Stimulated activated CD4-positive, alpha-beta T cell treated with anti-CD3 and anti-CD28 coated beads, TNF-alpha, amount 100 ng/mL, for 1 hour (primary cell): ENCODE measurements around the gene INPP4A.
A peak's percentile ranks its signal among the peaks of the same experiment; 100 is the strongest.

Experiments
- DNase-seq, 3 donors: peaks; one replicate each; pipeline ENCODE4 v3.0.0-alpha.2; 2020; ENCODE audit warnings: low read depth in 3 of 3, low spot score in 1 of 3

The INPP4A gene

DNA sequence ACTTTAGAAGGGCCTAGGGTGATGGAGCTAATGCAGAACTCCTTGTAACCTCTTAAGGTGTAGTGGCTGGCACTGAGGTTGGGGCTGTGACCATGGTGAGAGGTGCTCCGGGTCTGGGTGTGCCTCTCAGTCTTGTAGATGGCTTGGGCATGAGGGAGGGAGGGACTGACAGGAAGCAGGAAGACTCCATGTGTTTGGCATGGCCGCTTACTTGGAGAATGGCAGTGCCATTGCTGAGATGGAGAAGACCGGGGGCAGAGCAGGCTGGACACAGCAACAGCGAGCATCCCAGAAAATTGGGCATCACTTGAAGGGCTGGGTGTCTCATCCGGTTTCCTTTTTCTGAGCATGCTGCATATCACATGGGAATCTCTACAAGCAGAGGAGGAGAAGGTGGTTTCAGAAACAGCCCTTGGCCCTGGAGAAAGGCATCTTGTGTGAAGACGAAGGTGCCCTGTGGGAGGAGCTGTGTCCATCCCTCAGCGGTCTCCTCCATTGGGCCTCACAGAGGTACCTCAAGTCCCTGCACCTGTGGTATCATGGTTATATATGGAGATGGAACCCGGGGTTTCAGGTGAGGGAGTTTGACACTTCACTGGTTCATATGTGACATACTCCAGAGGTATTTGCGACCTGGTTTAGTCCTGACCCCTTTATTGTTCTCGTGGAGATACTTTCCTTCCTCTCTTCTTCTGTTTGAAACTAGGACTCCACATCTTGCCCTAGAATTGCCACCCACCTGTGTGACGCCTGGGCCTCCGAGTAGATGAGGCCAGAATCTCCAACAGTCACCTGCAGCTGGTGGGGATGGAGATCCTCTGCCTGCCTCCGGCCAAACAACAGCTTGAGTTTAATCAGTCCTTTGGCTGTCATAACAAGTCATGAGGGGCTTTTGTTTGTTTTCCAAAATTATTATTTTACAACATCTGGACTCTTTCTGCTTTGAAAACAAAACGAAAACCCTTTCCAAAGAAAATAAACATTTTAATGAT, 45.6 kb downstream of the INPP4A start:
- DNase-seq: no peak

- DNase-seq: no peak
These were observed 47.8 kb downstream of the INPP4A start for GRCh38 chr2:98492441-98492840.

DNA sequence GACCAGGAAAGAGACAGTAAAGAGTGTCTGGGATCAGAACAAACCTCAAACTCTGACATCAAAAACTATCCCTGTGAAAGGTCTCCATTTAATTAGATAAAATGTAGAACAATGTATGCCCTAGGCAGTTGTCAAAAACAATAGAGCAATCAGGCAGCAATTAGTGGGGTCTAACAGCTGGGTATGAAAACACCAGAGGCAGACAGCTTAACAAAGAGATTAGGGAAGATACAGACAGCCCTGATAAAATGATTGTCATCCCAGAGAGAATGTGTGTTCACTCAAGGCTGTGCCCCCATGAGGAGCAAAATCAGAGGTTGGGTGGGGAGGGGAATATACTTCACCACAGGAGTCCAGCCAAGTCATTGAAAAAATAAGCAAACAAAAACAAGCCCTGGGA, 50.0 kb downstream of the INPP4A start:
- no peak for DNase-seq

DNA sequence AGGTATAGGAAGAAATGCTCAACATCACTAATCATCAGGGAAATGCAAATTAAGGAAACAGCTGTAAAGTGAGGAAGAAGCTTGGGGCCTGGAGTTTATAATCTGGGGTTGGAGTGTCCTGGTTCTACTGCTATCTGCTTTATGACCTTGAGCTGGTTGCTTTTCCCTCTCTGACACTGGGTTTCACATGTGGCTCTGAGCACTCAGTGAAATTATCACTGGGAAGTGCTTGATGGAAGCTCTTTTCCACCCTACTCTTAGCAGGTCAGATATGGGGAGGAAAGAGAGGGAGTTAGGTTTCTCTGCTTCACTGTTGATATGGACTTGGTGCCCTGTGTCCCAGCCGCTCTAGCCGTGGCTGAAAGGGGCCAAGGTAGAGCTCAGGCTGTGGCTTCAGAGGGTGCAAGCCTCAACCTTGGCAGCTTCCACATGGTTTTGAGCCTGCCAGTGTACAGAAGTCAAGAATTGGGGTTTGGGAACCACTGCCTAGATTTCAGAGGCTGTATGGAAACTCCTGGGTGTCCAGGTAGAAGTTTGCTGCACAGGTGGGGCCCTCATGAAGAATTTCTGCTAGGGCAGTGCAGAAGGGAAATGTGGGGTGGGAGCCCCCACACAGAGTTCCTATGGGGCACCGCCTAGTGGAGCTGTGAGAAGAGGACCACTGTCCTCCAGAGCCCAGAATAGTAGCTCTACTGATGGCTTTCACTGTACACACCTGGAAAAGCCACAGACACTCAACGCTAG, 52.3 kb downstream of the INPP4A start:
- no peak for DNase-seq

DNA sequence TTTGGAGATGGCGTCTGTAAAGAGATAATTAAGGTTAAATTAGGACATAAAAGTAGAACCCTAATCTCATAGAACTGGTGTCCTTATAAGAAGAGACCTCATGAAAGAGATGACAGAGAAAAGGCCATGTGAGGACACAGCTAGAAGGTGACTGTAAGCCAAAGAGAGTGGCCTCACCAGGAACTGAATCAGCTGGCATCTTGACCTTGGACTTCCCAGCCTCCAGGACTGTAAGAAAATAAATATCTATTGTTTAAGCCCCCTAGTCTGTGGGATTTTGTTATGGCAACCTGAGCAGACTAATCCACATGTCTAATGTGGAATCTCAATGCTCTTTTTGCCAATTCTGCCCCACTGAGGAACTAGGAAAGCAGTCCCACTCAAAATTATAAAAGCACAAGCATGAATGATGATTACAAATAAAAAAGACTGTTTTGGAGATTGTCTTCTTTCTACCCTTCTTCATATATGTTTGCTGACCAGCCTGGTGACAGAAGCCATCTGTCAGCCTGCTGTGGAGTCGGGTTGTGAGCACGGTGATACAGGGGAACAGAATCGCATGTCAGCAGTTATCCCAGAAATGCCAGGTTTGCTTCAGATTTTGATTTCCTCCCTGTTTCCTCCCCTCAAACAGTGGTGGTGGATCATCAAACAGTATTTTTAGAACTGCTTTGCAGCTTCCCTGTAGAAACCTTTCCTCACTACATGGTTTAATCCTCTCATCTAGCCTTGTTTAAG, 54.2 kb downstream of the INPP4A start:
- no peak for DNase-seq

- DNase-seq: no peak
These were observed 55.9 kb downstream of the INPP4A start for GRCh38 chr2:98500561-98500960.

DNA sequence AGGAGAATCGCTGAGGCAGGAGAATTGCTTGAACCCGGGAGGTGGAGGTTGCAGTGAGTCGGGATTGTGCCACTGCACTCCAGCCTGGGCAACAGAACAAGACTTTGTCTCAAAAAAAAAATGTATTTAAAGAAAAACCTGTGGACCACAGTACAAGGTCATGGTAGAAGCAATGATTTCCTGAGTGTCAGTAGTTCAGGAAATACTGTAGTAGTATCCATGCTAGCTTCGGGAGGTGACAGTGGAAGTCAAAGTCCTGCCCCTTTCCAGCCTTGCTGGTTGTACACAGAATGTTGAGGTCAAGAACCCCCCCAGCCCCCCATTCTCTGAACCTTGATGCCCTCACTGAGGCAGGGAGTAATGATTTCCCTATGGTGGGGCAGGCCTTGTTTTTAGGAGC, 56.6 kb downstream of the INPP4A start:
- no peak for DNase-seq

DNA sequence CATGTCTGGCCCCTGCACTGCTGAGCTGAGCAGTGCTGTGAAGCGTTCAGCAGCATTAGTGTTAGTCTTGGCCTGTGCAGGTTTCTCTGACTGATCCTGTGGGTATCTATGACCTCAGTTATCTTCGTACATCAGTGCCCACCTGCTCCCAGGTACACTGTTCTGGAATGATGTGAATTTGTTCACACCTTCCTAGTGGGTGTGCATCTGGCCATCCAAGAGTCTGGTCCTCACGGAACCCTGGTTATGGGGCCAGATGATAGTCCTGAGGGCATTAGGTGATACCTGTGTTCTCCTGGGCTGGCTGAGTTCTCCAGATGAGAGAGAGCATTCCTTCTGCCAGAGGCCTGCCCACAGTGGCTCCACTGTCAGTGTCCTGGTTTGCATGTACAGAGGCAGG, 57.2 kb downstream of the INPP4A start:
- DNase-seq: no peak

GRCh38 chr2:98502556-98503335, 58.1 kb downstream of the INPP4A start:
- no peak for DNase-seq

- DNase-seq: no peak
These were observed 58.9 kb downstream of the INPP4A start for GRCh38 chr2:98503481-98504105.

- no peak for DNase-seq
These were observed 59.9 kb downstream of the INPP4A start for GRCh38 chr2:98504381-98505109.

DNA sequence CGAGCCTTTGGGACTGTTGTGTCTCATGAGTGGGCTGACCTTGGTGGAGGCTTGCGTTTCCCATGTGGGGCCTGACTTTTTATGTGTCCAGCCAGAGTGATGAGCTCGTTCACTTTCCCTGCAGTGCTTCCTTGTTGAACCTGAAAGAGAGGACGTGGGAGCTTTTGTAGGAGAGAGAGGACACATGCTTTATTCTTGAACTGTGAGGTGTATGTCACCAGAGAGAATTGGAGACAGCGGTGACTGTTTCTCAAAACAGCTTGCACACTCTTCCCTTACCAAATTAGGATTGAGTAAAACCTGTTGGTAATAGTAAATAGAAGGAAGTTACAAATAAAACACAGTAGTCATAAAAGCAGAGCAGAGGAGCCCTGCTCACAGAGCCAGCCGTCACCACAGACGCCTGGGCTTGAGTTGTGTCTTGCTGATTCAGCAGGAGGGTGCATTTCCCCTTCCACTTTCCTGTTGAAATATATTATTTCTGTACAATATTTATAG, 60.7 kb downstream of the INPP4A start:
- no peak for DNase-seq

DNA sequence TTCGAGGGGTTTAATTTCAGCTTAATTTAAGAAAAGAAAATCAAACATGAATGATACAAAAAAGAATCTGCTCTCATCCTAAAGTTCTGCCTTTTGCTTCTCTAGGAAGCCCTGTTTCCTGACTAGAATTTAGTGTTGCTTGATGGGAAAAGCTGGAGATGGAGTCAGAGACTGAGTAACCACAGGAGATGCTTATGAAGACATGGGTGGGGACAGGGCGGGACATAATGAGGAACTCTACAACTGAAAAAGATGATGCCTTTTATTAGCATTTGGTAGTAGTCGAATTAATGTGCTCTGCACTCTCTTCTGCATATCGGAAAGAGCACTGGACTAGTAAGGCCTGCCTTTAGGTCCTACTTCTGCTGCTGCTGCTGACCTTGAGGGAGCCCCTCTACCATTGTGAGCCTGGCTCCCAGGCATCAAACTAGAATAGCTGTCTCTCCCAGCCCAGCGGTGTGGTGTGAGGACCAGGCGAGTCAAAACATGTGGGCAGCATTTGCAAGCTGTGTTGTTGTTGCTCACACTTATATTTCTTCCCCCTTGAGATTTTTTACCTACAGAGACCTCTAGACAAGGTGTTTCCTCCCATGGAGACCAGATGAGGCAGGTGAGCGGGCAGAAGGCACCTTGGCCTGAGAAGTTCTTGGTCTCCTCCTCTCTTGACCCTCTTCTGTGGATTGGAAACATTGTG, 61.5 kb downstream of the INPP4A start:
- no peak for DNase-seq

DNA sequence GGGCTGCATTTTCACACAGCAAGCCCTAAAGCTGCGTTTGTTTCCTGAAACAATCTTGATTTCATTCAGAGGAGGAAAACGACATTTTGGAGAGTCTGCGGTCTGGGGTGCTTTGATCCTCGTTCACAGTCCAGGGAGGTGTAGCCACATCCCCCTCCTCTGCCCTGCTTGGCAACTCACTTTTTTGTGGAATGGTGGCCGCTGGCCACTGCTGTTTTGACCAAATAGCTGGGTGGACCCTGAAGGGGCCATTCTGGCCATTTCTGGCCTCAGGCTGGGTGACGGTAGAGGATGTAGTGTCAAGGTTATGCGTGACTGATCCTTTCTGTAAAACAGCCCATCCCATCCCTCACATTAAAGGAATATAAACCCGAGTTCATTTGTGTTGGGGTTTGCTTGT, 62.2 kb downstream of the INPP4A start:
- DNase-seq: no peak

- no peak for DNase-seq
These were observed 62.8 kb downstream of the INPP4A start for GRCh38 chr2:98507461-98507860.

- DNase-seq: no peak
These were observed 63.4 kb downstream of the INPP4A start for GRCh38 chr2:98507891-98508708.

DNA sequence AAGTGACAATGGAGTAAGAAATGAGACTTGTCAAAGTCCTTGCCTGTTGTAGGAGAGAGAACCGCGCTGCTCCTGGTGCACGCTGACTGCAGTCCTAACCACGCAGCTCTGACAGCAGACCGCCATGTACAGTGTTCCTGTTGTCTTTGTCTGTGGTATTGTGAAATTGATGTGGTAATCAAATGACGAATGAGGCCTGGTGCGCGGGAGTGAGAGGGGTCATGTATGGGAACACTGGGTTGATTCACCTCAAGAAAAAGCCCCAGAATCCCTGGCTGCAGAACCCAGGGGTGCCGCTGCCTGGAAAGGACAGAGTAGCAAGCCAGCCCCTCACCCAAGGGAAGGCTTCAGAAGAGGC, 64.0 kb downstream of the INPP4A start:
- DNase-seq: peak in 1 of 3 donors; percentile 28
